ENCODE data around the gene FAM83C. TPM values are rescaled to one million over a fixed set of nuclear protein-coding genes. Genes with fewer than 3 reads are reported as not detected.
"Not testable (repeated sequence)": the region's sequence is repeated elsewhere in the genome, so short reads cannot be mapped to it uniquely, and the experiment has no call there.

Gene FAM83C
- polyA plus RNA-seq, 4 donors, result 0.04 to 0.06 TPM; not detected in 2

- no peak for DNase-seq (ENCODE audit: low read depth in 4 of 4, low spot score in 2 of 4)
Observed at GRCh38 chr20:35270021-35270902, 22.0 kb downstream of the FAM83C start.

- DNase-seq (ENCODE audit: low read depth in 4 of 4, low spot score in 2 of 4), result peak in 1 of 4 donors; percentile 41
Observed at GRCh38 chr20:35269055-35269781, 23.0 kb downstream of the FAM83C start.

GRCh38 chr20:35267092-35267491 is 25.1 kb downstream of the FAM83C start:
- DNase-seq (ENCODE audit: low read depth in 4 of 4, low spot score in 2 of 4), result no peak

GRCh38 chr20:35264755-35265154 is 27.5 kb downstream of the FAM83C start:
- no peak for DNase-seq (ENCODE audit: low read depth in 4 of 4, low spot score in 2 of 4)

GRCh38 chr20:35263532-35264341 is 28.5 kb downstream of the FAM83C start:
- DNase-seq (ENCODE audit: low read depth in 4 of 4, low spot score in 2 of 4), result no peak

- DNase-seq (ENCODE audit: low read depth in 4 of 4, low spot score in 2 of 4), result peak in 1 of 4 donors; percentile 65
Observed at GRCh38 chr20:35262731-35263531, 29.3 kb downstream of the FAM83C start.

- not testable (repeated sequence) for DNase-seq (ENCODE audit: low read depth in 4 of 4, low spot score in 2 of 4)
Observed at GRCh38 chr20:35262321-35262720, 29.9 kb downstream of the FAM83C start.

GRCh38 chr20:35260426-35260825 is 31.8 kb downstream of the FAM83C start:
- DNase-seq (ENCODE audit: low read depth in 4 of 4, low spot score in 2 of 4), result no peak

- DNase-seq (ENCODE audit: low read depth in 4 of 4, low spot score in 2 of 4), result no peak
Observed at GRCh38 chr20:35257175-35257909, 34.9 kb downstream of the FAM83C start.

GRCh38 chr20:35254448-35254999 is 37.7 kb downstream of the FAM83C start:
- DNase-seq (ENCODE audit: low read depth in 4 of 4, low spot score in 2 of 4), result no peak

- DNase-seq (ENCODE audit: low read depth in 4 of 4, low spot score in 2 of 4), result no peak
Observed at GRCh38 chr20:35253010-35253409, 39.2 kb downstream of the FAM83C start.

- DNase-seq (ENCODE audit: low read depth in 4 of 4, low spot score in 2 of 4), result not testable (repeated sequence)
Observed at GRCh38 chr20:35252598-35252997, 39.6 kb downstream of the FAM83C start.

- no peak for DNase-seq (ENCODE audit: low read depth in 4 of 4, low spot score in 2 of 4)
Observed at GRCh38 chr20:35252037-35252461, 40.2 kb downstream of the FAM83C start.

GRCh38 chr20:35251613-35251940 is 40.6 kb downstream of the FAM83C start:
- DNase-seq (ENCODE audit: low read depth in 4 of 4, low spot score in 2 of 4), result no peak

GRCh38 chr20:35248641-35249475 is 43.4 kb downstream of the FAM83C start:
- no peak for DNase-seq (ENCODE audit: low read depth in 4 of 4, low spot score in 2 of 4)

- no peak for DNase-seq (ENCODE audit: low read depth in 4 of 4, low spot score in 2 of 4)
Observed at GRCh38 chr20:35246723-35247122, 45.5 kb downstream of the FAM83C start.

GRCh38 chr20:35243986-35244385 is 48.2 kb downstream of the FAM83C start:
- no peak for DNase-seq (ENCODE audit: low read depth in 4 of 4, low spot score in 2 of 4)

GRCh38 chr20:35243317-35243716 is 48.9 kb downstream of the FAM83C start:
- DNase-seq (ENCODE audit: low read depth in 4 of 4, low spot score in 2 of 4), result no peak

Measured in left renal cortex interstitium (tissue), 4 donors.